SIG-M5 (cell line): ENCODE data around the gene PDE3A.

ENCODE experiments used
- DNase-seq: peaks from one replicate; lab custom pipeline; 2025; lab: John Stamatoyannopoulos, UW

The PDE3A gene

GRCh38 chr12:20424841-20425240 is 56.5 kb downstream of the PDE3A start:
- no peak for DNase-seq

GRCh38 chr12:20426191-20426590 is 57.9 kb downstream of the PDE3A start:
- DNase-seq = no peak

GRCh38 chr12:20426957-20427356 is 58.6 kb downstream of the PDE3A start:
- DNase-seq = no peak

- no peak for DNase-seq
Measured at GRCh38 chr12:20429852-20430251, 61.5 kb downstream of the PDE3A start.

GRCh38 chr12:20432290-20432689 is 64.0 kb downstream of the PDE3A start:
- no peak for DNase-seq

- DNase-seq = no peak
Measured at GRCh38 chr12:20434996-20435395, 66.7 kb downstream of the PDE3A start.

- no peak for DNase-seq
Measured at GRCh38 chr12:20436316-20436715, 68.0 kb downstream of the PDE3A start.

- DNase-seq = no peak
Measured at GRCh38 chr12:20438299-20438779, 70.0 kb downstream of the PDE3A start.

- DNase-seq = no peak
Measured at GRCh38 chr12:20439626-20440025, 71.3 kb downstream of the PDE3A start.

- no peak for DNase-seq
Measured at GRCh38 chr12:20440408-20440807, 72.1 kb downstream of the PDE3A start.

GRCh38 chr12:20442322-20442721 is 74.0 kb downstream of the PDE3A start:
- DNase-seq = no peak

- DNase-seq = no peak
Measured at GRCh38 chr12:20443255-20443654, 74.9 kb downstream of the PDE3A start.

- DNase-seq = no peak
Measured at GRCh38 chr12:20443792-20444191, 75.5 kb downstream of the PDE3A start.

GRCh38 chr12:20444595-20445170 is 76.3 kb downstream of the PDE3A start:
- DNase-seq = no peak

GRCh38 chr12:20445687-20446086 is 77.3 kb downstream of the PDE3A start:
- no peak for DNase-seq

GRCh38 chr12:20446836-20447235 is 78.5 kb downstream of the PDE3A start:
- no peak for DNase-seq

- DNase-seq = no peak
Measured at GRCh38 chr12:20448781-20449180, 80.4 kb downstream of the PDE3A start.

- no peak for DNase-seq
Measured at GRCh38 chr12:20450591-20451180, 82.3 kb downstream of the PDE3A start.

- DNase-seq = no peak
Measured at GRCh38 chr12:20451761-20452160, 83.4 kb downstream of the PDE3A start.

GRCh38 chr12:20452496-20453010 is 84.2 kb downstream of the PDE3A start:
- DNase-seq = no peak

- no peak for DNase-seq
Measured at GRCh38 chr12:20453756-20454310, 85.5 kb downstream of the PDE3A start.

- no peak for DNase-seq
Measured at GRCh38 chr12:20455001-20455706, 86.8 kb downstream of the PDE3A start.

GRCh38 chr12:20457582-20457981 is 89.2 kb downstream of the PDE3A start:
- DNase-seq = no peak
